Endothelial cell of hepatic sinusoid (primary cell): ENCODE measurements around the gene GNA14.

ENCODE experiments used
- in situ Hi-C: cut with HindIII; loops from 2 replicates; pipeline ENCODE4 v1.10.0; 2017; ENCODE audit warnings: low sequenced_read_pairs

The GNA14 gene

GRCh38 chr9:77543131-77543822, 104.8 kb downstream of the GNA14 start:
- in situ Hi-C loops, result no loop called here

- in situ Hi-C loops, result no loop called here
Measured at GRCh38 chr9:77541600-77541999, 106.5 kb downstream of the GNA14 start.

- in situ Hi-C loops, result no loop called here
Measured at GRCh38 chr9:77541055-77541454, 107.1 kb downstream of the GNA14 start.

- in situ Hi-C loops, result no loop called here
Measured at GRCh38 chr9:77534376-77535057, 113.6 kb downstream of the GNA14 start.

- in situ Hi-C loops, result no loop called here
Measured at GRCh38 chr9:77533671-77534070, 114.5 kb downstream of the GNA14 start.

- in situ Hi-C loops, result no loop called here
Measured at GRCh38 chr9:77532607-77533006, 115.5 kb downstream of the GNA14 start.

GRCh38 chr9:77531400-77531799, 116.7 kb downstream of the GNA14 start:
- in situ Hi-C loops, result no loop called here

GRCh38 chr9:77523891-77524290, 124.2 kb downstream of the GNA14 start:
- in situ Hi-C loops, result no loop called here

- in situ Hi-C loops, result no loop called here
Measured at GRCh38 chr9:77521091-77521490, 127.0 kb downstream of the GNA14 start.

GRCh38 chr9:77518688-77519087, 129.4 kb downstream of the GNA14 start:
- in situ Hi-C loops, result no loop called here

- in situ Hi-C loops, result no loop called here
Measured at GRCh38 chr9:77516781-77517180, 131.3 kb downstream of the GNA14 start.

GRCh38 chr9:77514886-77515711, 133.0 kb downstream of the GNA14 start:
- in situ Hi-C loops, result no loop called here

- in situ Hi-C loops, result no loop called here
Measured at GRCh38 chr9:77513457-77513856, 134.7 kb downstream of the GNA14 start.

GRCh38 chr9:77512876-77513275, 135.2 kb downstream of the GNA14 start:
- in situ Hi-C loops, result no loop called here

- in situ Hi-C loops, result no loop called here
Measured at GRCh38 chr9:77511525-77511924, 136.6 kb downstream of the GNA14 start.

- in situ Hi-C loops, result no loop called here
Measured at GRCh38 chr9:77510666-77511065, 137.5 kb downstream of the GNA14 start.

GRCh38 chr9:77508396-77508795, 139.7 kb downstream of the GNA14 start:
- in situ Hi-C loops, result no loop called here

GRCh38 chr9:77507212-77507961, 140.7 kb downstream of the GNA14 start:
- in situ Hi-C loops, result no loop called here

GRCh38 chr9:77505232-77505631, 142.9 kb downstream of the GNA14 start:
- in situ Hi-C loops, result no loop called here

- in situ Hi-C loops, result no loop called here
Measured at GRCh38 chr9:77502568-77502967, 145.6 kb downstream of the GNA14 start.

- in situ Hi-C loops, result no loop called here
Measured at GRCh38 chr9:77498891-77499290, 149.2 kb downstream of the GNA14 start.
